GM23338 (cell line): ENCODE data around the gene ASMT. TPM values are rescaled to one million over a fixed set of nuclear protein-coding genes. Genes with fewer than 3 reads are reported as not detected.

ENCODE experiments used
- ATAC-seq: fragments of 200-7000 bp; cut with Tn5 transposase; 3 replicates; pipeline ENCODE4 v1.9.1; 2020
- DNase-seq: peaks from one replicate; pipeline ENCODE4 v3.0.0-alpha.2; 2015; ENCODE audit warnings: low spot score
- H2AFZ ChIP-seq: fragments of 200-600 bp; sonication (generic); 2 replicates; pipeline ENCODE4 v1.8.0; 2016; ENCODE audit warnings: antibody characterized with exemption, mild to moderate bottlenecking, moderate library complexity
- H3F3A ChIP-seq: fragments of 200-600 bp; sonication (generic); replicated peaks from 2 replicates; pipeline ENCODE4 v1.8.0; 2017; ENCODE audit warnings: antibody characterized with exemption, mixed run types, low read depth
- H3K27ac ChIP-seq: fragments of 200-600 bp; sonication (generic); 2 replicates; pipeline ENCODE4 v1.6.1; 2016; ENCODE audit warnings: low read depth
- H3K27me3 ChIP-seq: fragments of 200-600 bp; sonication (generic); 2 replicates; pipeline ENCODE4 v1.8.0; 2016; ENCODE audit warnings: mild to moderate bottlenecking, mixed run types, moderate library complexity; ENCODE audit not compliant: insufficient read depth
- H3K36me3 ChIP-seq: fragments of 200-600 bp; sonication (generic); 2 replicates; pipeline ENCODE4 v1.8.0; 2016; ENCODE audit warnings: mild to moderate bottlenecking; ENCODE audit not compliant: insufficient read depth
- H3K4me1 ChIP-seq: fragments of 200-600 bp; sonication (generic); 2 replicates; pipeline ENCODE4 v1.8.0; 2016; ENCODE audit warnings: mild to moderate bottlenecking, moderate library complexity; ENCODE audit not compliant: insufficient read depth
- H3K4me2 ChIP-seq: fragments of 200-600 bp; sonication (generic); 2 replicates; pipeline ENCODE4 v1.7.1; 2017; ENCODE audit warnings: mixed run types
- H3K4me3 ChIP-seq: fragments of 200-600 bp; sonication (generic); 2 replicates; pipeline ENCODE4 v1.6.1; 2016; ENCODE audit warnings: mixed run types
- H3K79me2 ChIP-seq: fragments of 200-600 bp; sonication (generic); replicated peaks from 2 replicates; pipeline ENCODE4 v1.8.0; 2017; ENCODE audit warnings: mild to moderate bottlenecking; ENCODE audit not compliant: insufficient read depth
- H3K9me2 ChIP-seq: fragments of 200-600 bp; sonication (generic); 2 replicates; pipeline ENCODE4 v1.8.0; 2017; ENCODE audit not compliant: insufficient read depth
- H4K20me1 ChIP-seq: fragments of 200-600 bp; sonication (generic); replicated peaks from 2 replicates; pipeline ENCODE4 v1.8.0; 2017; ENCODE audit warnings: mild to moderate bottlenecking; ENCODE audit not compliant: insufficient read depth
- H3K27ac Mint-ChIP-seq: 2 replicates; pipeline ENCODE4 v1.8.0; 2020; ENCODE audit warnings: inconsistent platforms, mild to moderate bottlenecking, moderate library complexity, mixed read lengths
- H3K27me3 Mint-ChIP-seq: 3 replicates; pipeline ENCODE4 v1.8.0; 2022; ENCODE audit warnings: low read depth, mild to moderate bottlenecking, moderate library complexity, mixed read lengths, inconsistent platforms; ENCODE audit not compliant: insufficient read depth, poor library complexity
- H3K36me3 Mint-ChIP-seq: 3 replicates; pipeline ENCODE4 v1.8.0; 2021; ENCODE audit warnings: low read depth, mild to moderate bottlenecking, inconsistent platforms, moderate library complexity, mixed read lengths
- H3K4me1 Mint-ChIP-seq: 3 replicates; pipeline ENCODE4 v1.8.0; 2020; ENCODE audit warnings: mild to moderate bottlenecking, inconsistent platforms, mixed read lengths
- H3K4me3 Mint-ChIP-seq: 3 replicates; pipeline ENCODE4 v1.8.0; 2021; ENCODE audit warnings: moderate library complexity, mild to moderate bottlenecking, inconsistent platforms, mixed read lengths
- H3K9me3 Mint-ChIP-seq: 3 replicates; pipeline ENCODE4 v1.8.0; 2020; ENCODE audit warnings: moderate library complexity, mild to moderate bottlenecking, inconsistent platforms, mixed read lengths
- CTCF ChIP-seq, 2 experiments: fragments of 200-600 bp in 1 of 2; sonication (generic) in 1 of 2; conservative IDR thresholded peaks; 2 replicates each; pipeline versions ENCODE4 v1.5.1 to v1.6.1; 2016 to 2017; ENCODE audit warnings: antibody characterized with exemption in 2 of 2, low read depth in 2 of 2, mild to moderate bottlenecking in 2 of 2, moderate library complexity in 1 of 2
- ETS1 ChIP-seq: IDR thresholded peaks from 2 replicates; pipeline ENCODE4 v1.6.1; 2016; ENCODE audit warnings: antibody characterized with exemption
- EZH2phosphoT487 ChIP-seq: fragments of 200-600 bp; sonication (generic); IDR thresholded peaks from one replicate; pipeline ENCODE4 v1.8.1; 2018; ENCODE audit warnings: antibody characterized with exemption; ENCODE audit not compliant: unreplicated experiment
- JUNB ChIP-seq: IDR thresholded peaks from one replicate; pipeline ENCODE4 v1.6.1; 2016; ENCODE audit warnings: antibody characterized with exemption; ENCODE audit not compliant: unreplicated experiment
- POLR2AphosphoS5 ChIP-seq: IDR thresholded peaks from 2 replicates; pipeline ENCODE4 v1.6.1; 2016; ENCODE audit warnings: antibody characterized with exemption, low read depth
- REST ChIP-seq: IDR thresholded peaks from one replicate; pipeline ENCODE4 v1.6.1; 2018; ENCODE audit warnings: antibody characterized with exemption; ENCODE audit not compliant: unreplicated experiment
- STAT1 ChIP-seq: IDR thresholded peaks from one replicate; pipeline ENCODE4 v1.6.1; 2016; ENCODE audit warnings: antibody characterized with exemption; ENCODE audit not compliant: unreplicated experiment
- ZNF114 ChIP-seq: fragments of 250-450 bp; sonication (Bioruptor Pico); IDR thresholded peaks from 2 replicates; pipeline ENCODE4 v1.5.0; 2020; ENCODE audit warnings: mild to moderate bottlenecking, moderate library complexity
- ZNF462 ChIP-seq: fragments of 250-450 bp; sonication (Bioruptor Pico); IDR thresholded peaks from 2 replicates; pipeline ENCODE4 v1.5.0; 2020; ENCODE audit warnings: mild to moderate bottlenecking, moderate library complexity
- polyA plus RNA-seq: library from polyadenylated mRNA; unstranded; fragments of >200 nt; fragmentation: Nextera tagmentation; extraction: Ambion mirVana; gene quantifications from 2 replicates; pipeline ENCODE4 v1.2.1, GENCODE V29; 2016
- total RNA-seq: library from RNA; depleted of rRNA; stranded (reverse); fragments of >200 nt; shearing (Covaris generic); gene quantifications from 2 replicates; pipeline ENCODE4 v1.2.3, GENCODE V29; 2014

ASMT gene
- total and polyA plus RNA-seq, 2 experiments from 2014 or later: 0.53 to 2.4 TPM

- TF ChIP-seq ZNF114 (CRISPR knock-in tag): no peak
- no peak for TF ChIP-seq STAT1
- no peak for TF ChIP-seq JUNB
- no peak for TF ChIP-seq EZH2phosphoT487
- TF ChIP-seq REST: no peak
- no peak for TF ChIP-seq CTCF (conservative IDR thresholded peaks at IDR 0.05; ENCODE audit: low read depth in 2 of 2)
- no peak for TF ChIP-seq ZNF462 (CRISPR knock-in tag)
- TF ChIP-seq POLR2AphosphoS5: no peak
- TF ChIP-seq ETS1: no peak
- H3K27me3 ChIP-seq: no peaks in the 10 kb centered on the region
- no peaks in the 10 kb centered on the region for H3K9me2 ChIP-seq
- peaks cover 7% of the 10 kb centered on the region; the same call in 1 of the 2 replicates for H3K4me1 ChIP-seq
- H3K36me3 Mint-ChIP-seq: peaks cover 54% of the 10 kb centered on the region
- 0 out of 2 replicates have a peak, but pooled peaks cover 3% of the 10 kb centered on the region for H3F3A ChIP-seq
- no peak overlapping the region for H3K4me2 ChIP-seq
- peaks cover 8% of the 10 kb centered on the region for H3K27me3 Mint-ChIP-seq
- H3K4me1 Mint-ChIP-seq: peaks cover 3% of the 10 kb centered on the region; the same call in 2 of the 3 replicates
- H3K79me2 ChIP-seq: peaks cover 52% of the 10 kb centered on the region
- ATAC-seq (no peak), DNase-seq (no peak)
- no peak overlapping the region for H3K4me3 ChIP-seq
- no peak overlapping the region for H3K4me3 Mint-ChIP-seq
- H3K9me3 Mint-ChIP-seq: peaks cover 49% of the 10 kb centered on the region
- H3K36me3 ChIP-seq: no peaks in the 10 kb centered on the region; the same call in 1 of the 2 replicates
- H4K20me1 ChIP-seq: no peaks in the 10 kb centered on the region; the same call in 1 of the 2 replicates
- no peak overlapping the region for H2AFZ ChIP-seq
- no peak overlapping the region for H3K27ac Mint-ChIP-seq
- no peak overlapping the region for H3K27ac ChIP-seq
These were observed 19.2 kb upstream of the ASMT start for GRCh38 chrX:1595711-1596060.
